B cell (primary cell): ENCODE data around the gene AMH.

Experiments
- CTCF ChIP-seq: fragments of 200-600 bp; IDR thresholded peaks from one replicate; pipeline ENCODE4 v1.8.0; 2022; ENCODE audit warnings: antibody characterized with exemption, mild to moderate bottlenecking
- EZH2 ChIP-seq: IDR thresholded peaks from 2 replicates; pipeline ENCODE4 v1.6.1; 2012; ENCODE audit warnings: borderline replicate concordance, low read depth, mild to moderate bottlenecking, moderate library complexity, low read length; ENCODE audit not compliant: insufficient read depth, poor library complexity, severe bottlenecking

- TF ChIP-seq CTCF (no peak), EZH2 (no peak)
These were observed 21.5 kb upstream of the AMH start for GRCh38 chr19:2227415-2228156.
